B cell (primary cell): Measurements from ENCODE around the gene ARL14EP.

Experiments
- CTCF ChIP-seq: fragments of 200-600 bp; IDR thresholded peaks from one replicate; pipeline ENCODE4 v1.8.0; 2022; ENCODE audit warnings: antibody characterized with exemption, mild to moderate bottlenecking
- EZH2 ChIP-seq: IDR thresholded peaks from 2 replicates; pipeline ENCODE4 v1.6.1; 2012; ENCODE audit warnings: borderline replicate concordance, low read depth, mild to moderate bottlenecking, moderate library complexity, low read length; ENCODE audit not compliant: insufficient read depth, poor library complexity, severe bottlenecking

GRCh38 chr11:30277176-30277575 is 45.7 kb upstream of the ARL14EP start:
- TF ChIP-seq CTCF (no peak), EZH2 (no peak)
